Endothelial cell of umbilical vein (primary cell): Measurements from ENCODE around the gene TGFA. TPM values are rescaled to one million over a fixed set of nuclear protein-coding genes. Genes with fewer than 3 reads are reported as not detected.

ENCODE experiments used
- BruUV-seq: library from RNA; stranded (reverse); fragments of 400-500 nt; replicated peaks from 2 replicates; lab custom pipeline; 2021; lab: Mats Ljungman, UMichigan
- CTCF ChIA-PET: fragments of 300-600, 350-600 bp; sonication (Branson Sonifier 250); formaldehyde crosslinking; loops from one replicate; lab custom pipeline; 2021; ENCODE audit warnings: antibody characterized with exemption, inconsistent platforms; lab: Charles Lee
- POLR2A ChIA-PET: fragments of 300-600, 350-600 bp; sonication (Branson Sonifier 250); formaldehyde crosslinking; loops from one replicate; lab custom pipeline; 2021; ENCODE audit warnings: antibody characterized with exemption, inconsistent platforms; lab: Charles Lee
- DNase-seq: peaks from one replicate; pipeline ENCODE4 v3.0.0-alpha.2; 2011; ENCODE audit warnings: low read depth, low spot score
- FAIRE-seq: peaks from 2 replicates; lab custom pipeline; 2011; peaks lifted over from hg19 to GRCh38; lab: Jason Lieb, UNC
- H2AFZ ChIP-seq: 2 replicates; pipeline ENCODE4 v1.6.0; 2012; ENCODE audit warnings: low read depth, low read length, control low read depth, inconsistent platforms
- H3K27ac ChIP-seq: 2 replicates; pipeline ENCODE4 v1.5.1; 2011; ENCODE audit warnings: low read depth, mild to moderate bottlenecking, control low read depth, low read length, moderate library complexity; ENCODE audit not compliant: insufficient read depth
- H3K27me3 ChIP-seq, 2 experiments: 2 replicates each; pipeline versions ENCODE4 v1.6.0 to v1.6.1; 2011; ENCODE audit warnings: low read length in 2 of 2, mixed read lengths in 1 of 2; ENCODE audit not compliant: control insufficient read depth in 2 of 2, insufficient read depth in 2 of 2
- H3K36me3 ChIP-seq, 2 experiments: 2 replicates in 1 of 2; 3 replicates in 1 of 2; pipeline ENCODE4 v1.5.1; 2011; ENCODE audit warnings: low read length in 2 of 2, mild to moderate bottlenecking in 1 of 2, moderate library complexity in 1 of 2; ENCODE audit not compliant: control insufficient read depth in 2 of 2, insufficient read depth in 2 of 2; ENCODE audit errors: extremely low read depth in 1 of 2
- H3K4me1 ChIP-seq: 3 replicates; pipeline ENCODE4 v1.5.1; 2011; ENCODE audit warnings: mild to moderate bottlenecking, low read length; ENCODE audit not compliant: control insufficient read depth, insufficient read depth; ENCODE audit errors: extremely low read depth
- H3K4me2 ChIP-seq: 2 replicates; pipeline ENCODE4 v1.6.1; 2011; ENCODE audit warnings: low read length, control low read depth, mixed read lengths; ENCODE audit not compliant: insufficient read depth
- H3K4me3 ChIP-seq, 3 experiments: fragments of 200-600 bp in 1 of 3; sonication (generic), shearing (Covaris generic) in 1 of 3; replicated peaks in 1 of 3; 2 replicates each; pipeline ENCODE4 v1.5.1; 2011 to 2016; ENCODE audit warnings: control low read depth in 3 of 3, low read length in 3 of 3, mild to moderate bottlenecking in 2 of 3, inconsistent platforms in 1 of 3, low read depth in 1 of 3, moderate library complexity in 1 of 3; ENCODE audit not compliant: insufficient read depth in 1 of 3
- H3K79me2 ChIP-seq: 2 replicates; pipeline ENCODE4 v1.6.0; 2012; ENCODE audit warnings: low read length, inconsistent platforms; ENCODE audit not compliant: control insufficient read depth, insufficient read depth
- H3K9ac ChIP-seq: replicated peaks from 2 replicates; pipeline ENCODE3; 2011; ENCODE audit warnings: low read length, control low read depth; ENCODE audit not compliant: insufficient read depth; ENCODE audit errors: extremely low read depth
- H3K9me1 ChIP-seq: replicated peaks from 3 replicates; pipeline ENCODE4 v1.6.0; 2011; ENCODE audit warnings: mild to moderate bottlenecking, low read length; ENCODE audit not compliant: control insufficient read depth, insufficient read depth; ENCODE audit errors: extremely low read depth
- H3K9me3 ChIP-seq: replicated peaks from 2 replicates; pipeline ENCODE4 v1.5.1; 2012; ENCODE audit warnings: low read length, inconsistent platforms; ENCODE audit not compliant: control insufficient read depth, insufficient read depth
- H4K20me1 ChIP-seq: replicated peaks from 2 replicates; pipeline ENCODE3; 2011; ENCODE audit warnings: mild to moderate bottlenecking, low read length; ENCODE audit not compliant: control insufficient read depth, insufficient read depth; ENCODE audit errors: extremely low read depth
- CTCF ChIP-seq, 2 donors: IDR thresholded peaks; 1 replicate in 1 of 2; 2 replicates in 1 of 2; pipeline ENCODE4 v1.5.1; 2011; ENCODE audit warnings: low read length in 2 of 2, mild to moderate bottlenecking in 2 of 2, moderate library complexity in 2 of 2, control low read depth in 1 of 2, inconsistent platforms in 1 of 2, low read depth in 1 of 2; ENCODE audit not compliant: insufficient read depth in 1 of 2; ENCODE audit errors: extremely low read depth in 1 of 2
- EZH2 ChIP-seq: IDR thresholded peaks from 2 replicates; pipeline ENCODE4 v1.6.1; 2012; ENCODE audit warnings: borderline replicate concordance, low read depth, mild to moderate bottlenecking, moderate library complexity, low read length, inconsistent platforms; ENCODE audit not compliant: severe bottlenecking
- FOS ChIP-seq: IDR thresholded peaks from 2 replicates; pipeline ENCODE4 v1.6.1; 2011; ENCODE audit warnings: mild to moderate bottlenecking, low read length, moderate library complexity, borderline replicate concordance; ENCODE audit not compliant: insufficient read depth
- GATA2 ChIP-seq: IDR thresholded peaks from 2 replicates; pipeline ENCODE4 v1.7.0; 2011; ENCODE audit warnings: low read depth, mild to moderate bottlenecking, moderate library complexity, mixed read lengths, low read length; ENCODE audit not compliant: insufficient read length, insufficient read depth
- JUN ChIP-seq: IDR thresholded peaks from 2 replicates; pipeline ENCODE4 v1.6.1; 2011; ENCODE audit warnings: borderline replicate concordance, low read depth; ENCODE audit not compliant: insufficient read length, insufficient read depth
- MYC ChIP-seq: IDR thresholded peaks from one replicate; pipeline ENCODE4 v1.6.1; 2011; ENCODE audit warnings: mild to moderate bottlenecking, low read depth, low read length
- POLR2A ChIP-seq: IDR thresholded peaks from 2 replicates; pipeline ENCODE4 v1.6.1; 2012; ENCODE audit warnings: low read depth, mild to moderate bottlenecking, control low read depth, low read length
- POLR2AphosphoS5 ChIP-seq: IDR thresholded peaks from 2 replicates; pipeline ENCODE4 v1.6.1; 2012; ENCODE audit warnings: low read depth, mild to moderate bottlenecking, control low read depth, low read length, moderate library complexity; ENCODE audit not compliant: insufficient read depth
- dilution Hi-C: fragments of 300-500 bp; cut with MboI; formaldehyde crosslinking; loops from one replicate; pipeline ENCODE4 v1.15.0; 2019; ENCODE audit warnings: low sequenced_read_pairs; ENCODE audit not compliant: extremely low pct_ligation_motif_present
- intact Hi-C: fragments of 100-400 bp; cut with micrococcal nuclease; formaldehyde crosslinking; loops from one replicate; pipeline ENCODE4 v1.10.0; 2022
- polyA plus RNA-seq, 4 experiments: library from polyadenylated mRNA; depleted of rRNA in 3 of 4; stranded (reverse) in 3 of 4; unstranded in 1 of 4; fragments of >200 nt; gene quantifications; 2 replicates each; pipeline versions ENCODE4 v1.2.1 to v1.2.3, GENCODE V29; 2011 to 2012; ENCODE audit warnings: missing spikeins in 1 of 4
- total RNA-seq: library from RNA; stranded (reverse); gene quantifications from 2 replicates; pipeline ENCODE4 v1.2.3, GENCODE V29; 2021
- TF ChIP-seq, protein P1 (sequence below): IDR thresholded peaks from 2 replicates; pipeline ENCODE4 v1.6.1; 2011; ENCODE audit not compliant: insufficient read depth, insufficient read length

TGFA gene
- total and polyA plus RNA-seq, 2 donors (not counting 3 experiments of a cell fraction or from before 2014, with no cell fraction given): 0.22 to 0.32 TPM

DNA sequence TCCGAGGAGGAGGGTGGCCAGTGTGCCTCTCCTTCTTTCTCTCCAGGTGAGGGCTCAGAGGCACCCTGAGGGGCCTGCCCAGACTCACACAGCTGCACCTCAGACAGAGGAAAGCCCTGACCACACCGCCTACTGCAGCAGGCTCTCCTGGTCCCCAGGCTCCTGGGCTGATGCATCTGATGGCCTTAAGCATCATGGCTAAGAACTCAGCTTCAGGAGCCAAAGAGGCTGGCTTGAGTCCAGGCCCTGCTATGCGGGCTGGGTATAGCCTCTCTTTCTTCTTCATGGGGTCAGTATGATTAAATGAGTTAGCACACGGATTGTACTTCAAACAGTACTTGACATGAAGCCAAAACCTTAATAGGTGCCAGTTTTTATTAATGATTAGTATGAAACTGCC is 89.6 kb downstream of the TGFA start:
- H4K20me1 ChIP-seq: no peaks in the 10 kb centered on the region
- no peak for TF ChIP-seq EZH2
- no peak for TF ChIP-seq GATA2
- TF ChIP-seq POLR2AphosphoS5: no peak
- no peak for TF ChIP-seq JUN
- TF ChIP-seq MYC: no peak
- TF ChIP-seq POLR2A: no peak
- no peak for TF ChIP-seq CTCF (IDR thresholded peaks at IDR 0.05; ENCODE audit: extremely low read depth in 1 of 2, insufficient read depth in 1 of 2, low read depth in 1 of 2, low read length in 2 of 2)
- TF ChIP-seq FOS: no peak
- TF ChIP-seq, protein P1, sequence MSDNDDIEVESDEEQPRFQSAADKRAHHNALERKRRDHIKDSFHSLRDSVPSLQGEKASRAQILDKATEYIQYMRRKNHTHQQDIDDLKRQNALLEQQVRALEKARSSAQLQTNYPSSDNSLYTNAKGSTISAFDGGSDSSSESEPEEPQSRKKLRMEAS: no peak
- CTCF ChIA-PET: no interaction called here
- peaks cover 2% of the 10 kb centered on the region in 2 experiments for H3K27me3 ChIP-seq
- dilution Hi-C loops: no loop called here
- H3K9ac ChIP-seq: no peak overlapping the region
- BruUV-seq: no TSS peak
- FAIRE-seq (no peak), DNase-seq (no peak)
- intact Hi-C loops: no loop called here
- no peaks in the 10 kb centered on the region for H3K36me3 ChIP-seq
- no peak overlapping the region for H3K4me3 ChIP-seq
- no peaks in the 10 kb centered on the region for H3K9me1 ChIP-seq
- no peaks in the 10 kb centered on the region for H3K79me2 ChIP-seq
- POLR2A ChIA-PET: no interaction called here
- no peaks in the 10 kb centered on the region for H3K4me1 ChIP-seq
- no peak overlapping the region for H3K4me2 ChIP-seq
- H2AFZ ChIP-seq: no peak overlapping the region
- H3K9me3 ChIP-seq: no peaks in the 10 kb centered on the region
- no peak overlapping the region for H3K27ac ChIP-seq
